Activated T-cell treated with anti-CD3 and anti-CD28 coated beads, Interleukin-2, amount 50 U/mL, for 1 hour (primary cell): ENCODE results near the gene TSC22D2.

ENCODE experiments used
- DNase-seq: peaks from one replicate; pipeline ENCODE4 v3.0.0-alpha.2; 2020

TSC22D2 gene

DNA sequence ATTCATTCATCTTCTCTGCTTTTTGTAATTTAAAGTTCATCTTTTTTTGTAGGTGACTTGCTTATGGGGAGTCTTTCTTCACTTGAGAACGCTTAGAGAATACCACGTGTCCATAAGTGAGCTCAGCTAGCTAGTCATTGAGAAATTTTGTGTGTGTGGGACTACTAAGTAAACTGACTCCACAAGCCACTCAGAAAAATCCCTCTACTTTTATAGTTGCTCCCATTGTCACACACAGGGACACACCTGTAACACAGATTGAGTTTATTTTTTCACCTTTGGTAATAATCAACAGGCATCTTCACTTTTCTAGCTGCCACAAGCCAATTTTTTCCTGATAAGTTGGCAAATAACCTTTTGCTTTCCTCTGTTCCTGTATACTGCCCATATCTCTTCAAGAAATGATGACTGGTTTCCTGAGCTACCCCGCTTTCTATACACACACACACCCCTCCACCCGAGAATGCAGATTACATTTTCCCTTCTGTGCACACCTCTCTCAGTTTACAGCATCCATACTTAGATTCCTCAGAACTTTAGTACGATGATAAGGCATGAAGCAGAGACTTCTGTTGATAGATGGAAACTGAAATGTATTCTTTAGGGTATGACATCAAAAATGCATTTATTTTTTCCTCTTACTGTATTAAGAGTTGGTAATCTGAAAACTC is 4.6 kb downstream of the TSC22D2 start:
- DNase-seq: no peak

DNA sequence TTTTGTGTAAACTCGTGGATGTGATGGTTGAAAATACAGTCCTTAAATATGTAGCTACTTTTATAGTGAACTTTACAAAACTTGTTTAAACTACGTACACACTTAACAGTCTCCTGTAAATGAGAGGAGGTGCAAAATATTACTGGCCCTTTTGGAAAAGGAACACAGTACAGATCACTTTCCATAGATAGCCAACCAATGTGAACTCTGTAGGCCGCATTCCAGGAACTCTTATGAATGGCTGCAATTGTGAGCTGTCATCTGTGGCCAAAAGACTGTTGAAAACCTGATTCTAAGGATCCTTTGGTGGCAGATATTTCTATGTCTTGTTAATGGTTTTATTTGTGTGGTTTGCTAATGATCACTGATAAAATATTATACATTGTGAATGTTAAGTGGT is 6.2 kb downstream of the TSC22D2 start:
- no peak for DNase-seq

DNA sequence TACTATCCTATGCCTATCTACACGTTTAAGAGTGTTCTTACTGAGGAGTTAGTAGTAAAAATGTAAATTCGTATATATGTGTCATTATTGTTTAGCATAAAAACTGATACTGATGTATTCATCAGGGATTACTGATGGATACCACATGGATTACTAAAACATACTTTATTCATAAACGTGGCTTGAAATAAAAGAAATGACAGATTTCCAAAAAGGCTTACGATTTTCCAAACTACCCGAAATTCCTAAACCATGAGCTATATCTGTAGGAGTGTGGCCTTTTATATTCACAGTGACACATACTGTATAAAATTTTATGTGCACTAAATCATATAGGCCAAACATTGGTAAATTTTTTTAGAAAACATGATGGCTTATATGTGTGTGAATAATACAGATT is 6.9 kb downstream of the TSC22D2 start:
- DNase-seq: no peak

DNA sequence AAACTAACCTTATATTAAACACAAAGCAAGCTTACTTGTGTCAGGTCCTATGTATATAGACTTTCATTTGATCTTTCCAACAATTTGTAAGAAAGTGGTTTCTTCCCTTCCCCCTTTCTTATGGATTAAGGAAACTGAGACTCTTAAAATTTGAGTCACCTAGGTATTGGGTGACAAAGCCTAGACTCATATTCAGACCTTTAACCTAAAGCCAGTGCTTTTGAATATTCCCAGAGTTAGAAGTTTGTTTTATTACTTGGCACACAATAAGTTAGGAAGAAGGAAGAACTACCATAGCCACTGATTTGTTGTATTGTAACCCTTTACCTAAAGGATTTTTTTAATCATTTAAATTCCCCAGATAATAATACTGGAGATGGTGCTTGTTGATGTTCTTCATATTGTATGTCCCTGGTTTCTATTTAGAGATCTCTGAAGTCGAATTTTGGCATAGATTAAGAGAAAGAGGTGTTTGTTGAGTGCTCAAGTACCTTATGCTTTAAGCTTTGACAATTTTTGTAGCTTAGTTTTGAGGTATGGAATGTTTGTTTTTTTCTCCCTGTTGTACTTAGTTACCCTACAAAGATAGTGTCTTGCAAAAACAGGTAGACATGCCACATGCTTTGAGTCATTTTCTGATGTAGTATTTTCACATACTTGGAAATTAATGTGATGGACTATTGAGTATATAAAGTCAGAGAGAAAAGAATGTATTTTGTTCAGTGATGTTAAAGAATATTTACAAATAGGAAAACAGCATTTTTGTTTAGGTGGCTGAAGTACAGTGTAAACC is 11.2 kb downstream of the TSC22D2 start:
- no peak for DNase-seq

DNA sequence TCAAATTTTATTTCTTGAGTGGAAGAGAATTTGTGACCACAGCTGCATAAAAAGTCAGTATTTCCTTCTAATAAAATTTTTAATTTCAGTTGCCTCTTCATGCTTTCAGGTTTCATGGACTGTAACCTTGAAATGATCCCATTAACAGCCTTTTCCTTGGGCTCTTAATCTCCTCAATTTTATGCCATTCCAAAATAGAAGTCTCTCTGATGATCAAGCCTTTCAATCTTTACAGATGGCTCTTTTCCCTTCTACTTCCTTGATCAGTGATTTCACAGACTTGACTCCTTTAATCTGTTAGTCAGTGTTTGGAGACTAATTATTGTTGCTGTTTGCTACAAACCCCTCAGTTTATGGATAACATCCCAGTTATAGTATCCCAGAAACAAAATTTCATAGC is 11.9 kb downstream of the TSC22D2 start:
- no peak for DNase-seq

DNA sequence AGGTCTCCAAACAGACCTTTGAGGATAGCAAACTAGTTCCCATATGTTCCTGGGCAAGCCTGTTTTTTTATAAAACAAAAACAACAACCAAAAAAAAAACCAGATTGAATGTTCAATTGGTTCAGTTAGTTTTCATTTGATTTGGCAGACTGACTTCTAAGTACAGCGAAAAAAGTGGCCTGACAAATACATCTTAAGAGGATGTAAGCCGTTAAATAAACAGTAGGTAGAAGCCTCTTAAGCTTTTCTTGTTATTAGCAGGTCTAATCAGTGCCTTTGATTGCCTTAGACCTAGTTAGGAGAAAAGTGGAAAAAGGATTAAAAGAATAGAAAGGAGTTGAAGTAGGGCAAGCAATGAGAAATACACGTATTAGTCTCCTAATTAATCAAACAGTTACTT is 13.2 kb downstream of the TSC22D2 start:
- DNase-seq: no peak

DNA sequence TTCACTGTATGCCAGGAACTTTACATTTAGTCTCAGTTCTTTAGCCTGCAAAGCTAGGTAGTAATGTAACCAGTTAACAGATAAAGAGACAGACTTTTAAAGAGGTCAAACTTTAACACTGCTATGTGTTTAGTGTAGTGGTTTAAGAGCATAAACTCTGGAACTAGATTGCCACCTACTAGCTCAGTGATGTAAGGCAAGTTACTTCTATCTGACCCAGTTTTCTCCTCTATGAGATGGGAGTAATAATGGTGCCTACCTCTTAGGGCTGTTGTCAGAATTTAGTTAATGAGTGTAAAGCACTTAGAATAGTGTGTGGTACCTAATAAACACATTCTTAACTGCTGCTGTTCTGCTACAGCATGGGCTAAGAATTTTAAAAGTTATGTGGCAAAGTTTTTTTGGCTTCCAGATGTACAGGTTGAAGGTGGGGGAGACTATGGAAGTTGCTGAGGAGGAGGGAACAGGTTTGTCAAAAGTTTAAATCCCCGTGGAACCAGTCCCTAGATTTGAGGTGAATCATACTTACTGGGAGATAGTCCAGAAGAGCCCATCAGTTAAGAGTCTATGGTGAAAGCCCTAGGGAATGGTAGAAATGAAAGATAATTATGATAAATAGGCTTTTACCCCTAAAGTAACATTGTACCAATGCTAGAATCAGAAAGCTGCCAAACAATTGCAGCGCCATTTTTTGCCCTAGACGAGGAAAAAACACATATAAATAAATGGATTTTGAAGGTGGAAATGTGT is 13.9 kb downstream of the TSC22D2 start:
- DNase-seq: no peak

DNA sequence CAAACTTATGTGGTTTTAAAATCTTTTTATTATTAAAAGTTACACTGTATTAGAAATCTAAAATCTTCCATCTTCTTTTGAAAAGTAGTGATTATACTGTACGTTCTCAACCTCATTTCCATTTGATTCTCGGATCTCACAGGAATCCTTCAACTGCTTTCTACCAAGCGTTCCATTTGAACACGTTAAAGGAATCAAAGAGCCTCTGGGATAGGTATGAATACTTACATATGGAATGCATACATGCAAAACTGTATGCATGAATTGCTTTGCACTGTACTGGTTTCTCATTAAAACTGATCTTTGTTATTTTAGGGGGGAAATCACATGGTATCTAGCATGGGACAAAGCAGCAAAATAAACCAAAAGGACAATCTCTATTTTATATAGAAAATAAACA is 14.8 kb downstream of the TSC22D2 start:
- DNase-seq: no peak

DNA sequence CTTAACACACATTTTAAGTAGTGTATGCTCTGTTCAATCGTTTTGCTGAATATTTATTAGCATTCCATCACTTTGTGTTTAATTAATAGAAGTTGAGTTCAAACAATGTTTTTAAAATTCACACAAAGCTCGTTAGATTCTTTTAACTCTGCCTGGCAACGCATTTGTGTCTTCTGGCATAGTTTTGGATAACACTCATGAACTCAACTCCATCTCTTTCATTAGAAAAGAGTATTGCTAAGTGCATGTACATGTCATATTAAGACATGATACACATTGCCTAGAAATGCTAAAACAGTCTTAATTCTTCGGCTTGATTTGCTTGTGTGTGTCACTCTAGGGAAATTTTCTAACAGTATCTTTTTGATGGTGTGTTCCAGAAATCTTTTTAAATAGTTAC is 15.7 kb downstream of the TSC22D2 start:
- DNase-seq: no peak

DNA sequence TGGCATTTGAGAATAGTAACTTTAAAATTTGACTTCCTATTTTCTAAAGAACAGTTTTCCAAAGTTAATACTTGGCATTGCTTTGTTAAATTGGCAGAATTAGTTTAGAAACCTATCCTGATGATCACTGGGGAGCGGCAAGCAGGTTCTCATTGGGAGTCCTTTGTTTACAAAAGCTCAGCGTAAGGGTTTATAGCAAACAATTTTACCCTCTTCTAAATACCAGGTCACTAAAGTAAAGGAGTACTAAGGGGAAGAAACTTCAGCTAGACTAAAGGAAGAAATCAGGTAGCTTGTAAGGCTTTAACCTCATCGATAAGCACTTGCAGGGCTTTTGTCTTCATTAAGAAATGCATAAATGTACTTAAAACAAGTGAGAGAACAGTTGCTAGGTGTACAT is 18.2 kb downstream of the TSC22D2 start:
- no peak for DNase-seq

DNA sequence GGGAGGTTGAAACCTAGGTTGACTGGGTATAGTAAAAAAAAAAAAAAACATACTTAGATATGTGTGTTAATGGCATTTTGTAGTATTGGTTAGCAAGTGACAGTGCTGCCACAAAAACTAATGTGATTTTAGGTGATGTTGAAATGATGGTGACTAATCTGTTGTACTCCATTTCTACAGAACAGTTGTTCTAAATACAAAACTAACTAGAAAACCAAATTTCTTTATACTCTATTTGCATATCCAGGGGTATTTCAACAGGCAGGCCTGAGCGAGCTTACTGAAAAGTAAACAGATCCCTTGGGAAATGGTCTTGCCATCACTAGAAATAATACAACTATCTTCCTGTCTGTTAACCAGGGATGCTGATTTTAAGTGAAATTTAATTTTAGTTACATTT is 20.5 kb downstream of the TSC22D2 start:
- DNase-seq: no peak

DNA sequence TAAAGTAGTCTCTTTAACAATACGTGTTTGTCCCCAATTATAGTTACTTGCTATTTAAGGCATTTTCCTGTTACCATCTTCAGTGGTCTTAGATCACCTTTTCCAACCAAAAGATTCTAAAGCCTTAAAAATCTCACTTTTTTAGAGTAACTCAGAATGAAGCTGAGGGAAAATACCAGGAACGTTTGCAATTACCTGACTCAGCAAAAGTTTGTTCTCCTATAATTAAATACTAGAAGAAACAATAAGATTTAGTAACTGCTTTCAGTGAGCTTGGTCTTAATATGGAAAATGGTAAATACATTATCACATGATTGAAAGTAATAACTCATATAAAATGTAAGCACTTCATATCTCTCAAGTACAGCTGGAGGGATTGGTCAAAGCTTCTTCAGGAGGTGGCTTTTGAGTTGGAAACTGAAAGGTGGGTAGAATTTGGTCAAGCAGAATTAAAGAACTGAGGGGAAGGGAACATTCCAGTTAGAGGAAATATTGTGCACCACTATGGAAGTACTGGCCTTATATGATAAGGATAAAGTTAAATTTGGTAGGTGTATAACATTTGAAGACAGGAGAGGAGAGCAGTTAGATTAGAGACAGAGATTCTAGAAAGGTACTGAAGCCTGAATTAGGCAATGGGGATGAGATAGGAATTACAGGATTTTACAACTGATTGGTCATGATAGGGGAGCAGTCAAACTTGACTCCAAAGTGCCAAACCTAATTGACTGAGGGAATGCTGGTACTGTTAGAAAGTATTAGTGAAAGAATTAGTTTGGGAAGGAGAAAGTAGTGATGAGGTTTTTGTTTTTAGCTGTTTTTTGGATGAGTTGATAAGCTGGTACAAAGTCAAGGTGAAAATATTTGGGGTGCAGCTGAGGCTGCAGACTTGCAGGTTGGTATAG is 21.9 kb downstream of the TSC22D2 start:
- DNase-seq: no peak

DNA sequence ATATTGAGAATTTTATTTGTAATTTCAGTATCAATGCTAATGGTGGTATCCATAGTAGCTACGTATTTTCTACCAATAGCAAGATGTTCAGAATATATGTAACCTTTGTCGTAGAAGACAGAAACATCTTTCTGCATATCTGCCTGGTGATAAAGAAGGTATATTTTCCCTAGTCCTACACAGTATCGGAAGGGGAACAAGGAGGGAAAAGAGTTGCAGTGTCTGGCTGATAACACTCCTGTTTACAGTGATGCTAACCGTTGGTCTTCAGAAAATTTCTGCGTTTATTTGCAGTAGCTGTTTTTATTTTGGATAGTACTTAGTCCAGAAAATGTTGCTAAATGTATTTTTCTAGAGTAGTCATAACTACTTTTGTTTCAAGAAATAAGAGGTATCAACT is 25.2 kb downstream of the TSC22D2 start:
- no peak for DNase-seq

DNA sequence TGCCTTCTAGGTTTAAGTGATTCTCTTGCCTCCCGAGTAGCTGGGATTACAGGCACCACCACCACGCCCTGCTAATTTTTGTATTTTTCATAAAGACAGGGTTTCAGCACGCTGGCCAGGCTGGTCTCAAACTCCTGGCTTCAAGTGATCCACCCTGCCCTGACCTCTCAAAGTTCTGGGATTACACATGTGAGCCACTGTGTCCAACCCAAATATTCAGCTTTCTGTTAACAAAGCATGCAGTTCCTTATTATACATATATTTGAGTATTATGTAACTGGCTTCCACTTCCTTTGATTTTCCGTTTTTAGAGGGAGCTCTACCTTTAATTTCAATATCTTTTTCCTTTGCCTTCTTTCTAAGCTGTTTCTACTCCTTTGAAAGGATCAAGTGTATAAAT is 26.1 kb downstream of the TSC22D2 start:
- DNase-seq: no peak

DNA sequence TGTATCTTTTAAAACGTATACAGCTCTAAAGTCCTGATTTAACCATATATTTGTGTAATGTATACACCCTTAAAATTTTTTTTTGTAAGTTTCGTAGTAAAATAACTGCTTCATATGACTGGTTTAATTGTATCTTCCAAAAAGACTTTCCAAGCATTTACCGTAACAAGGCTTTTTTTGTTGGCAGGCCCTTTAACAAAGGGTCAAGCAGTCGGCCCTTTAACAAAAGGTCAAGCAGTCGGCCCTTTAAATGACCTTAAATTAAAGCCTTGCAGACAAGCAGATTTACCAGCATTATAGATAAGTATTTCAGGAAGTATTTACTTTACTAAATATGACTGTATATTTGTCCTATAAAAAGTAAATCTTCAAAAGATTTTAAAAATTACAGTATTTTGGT is 28.1 kb downstream of the TSC22D2 start:
- no peak for DNase-seq

DNA sequence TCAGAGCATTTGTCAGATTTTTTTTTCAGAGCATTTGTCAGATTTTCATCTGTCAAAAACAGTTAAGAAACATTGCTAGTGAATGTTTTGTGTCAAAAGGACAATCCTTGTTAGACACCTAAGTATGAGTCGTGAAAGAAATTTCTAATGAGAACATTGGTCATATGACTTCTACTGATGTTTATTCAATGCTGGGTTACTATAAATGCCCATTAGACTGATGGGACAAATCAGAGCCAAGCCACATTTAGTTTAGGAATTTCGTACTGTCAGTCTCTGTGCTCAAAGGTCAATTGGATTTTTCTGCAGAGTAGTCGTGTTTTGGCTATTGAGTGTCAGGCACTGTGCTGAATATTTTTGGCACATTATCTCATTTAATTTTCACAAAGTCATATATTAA is 31.6 kb downstream of the TSC22D2 start:
- DNase-seq: no peak

DNA sequence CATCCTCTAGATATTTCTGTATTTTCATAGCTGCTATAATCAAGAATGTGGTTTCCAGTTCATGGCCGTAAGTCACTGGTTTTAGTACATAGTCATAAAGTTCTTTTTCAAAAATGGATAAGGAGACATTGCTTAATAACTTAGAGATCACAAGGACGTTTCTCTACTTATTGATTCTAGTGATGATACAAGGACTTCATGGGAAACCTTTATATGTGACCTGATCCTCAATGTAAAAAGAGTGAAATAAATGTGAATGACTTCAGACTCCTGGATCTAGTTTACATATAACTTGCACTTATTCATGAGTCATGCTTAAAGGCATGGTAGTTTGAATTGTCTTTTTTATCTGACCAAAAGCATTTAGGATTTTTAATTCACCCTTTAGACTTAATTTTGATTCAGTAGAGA is 35.2 kb downstream of the TSC22D2 start:
- no peak for DNase-seq

DNA sequence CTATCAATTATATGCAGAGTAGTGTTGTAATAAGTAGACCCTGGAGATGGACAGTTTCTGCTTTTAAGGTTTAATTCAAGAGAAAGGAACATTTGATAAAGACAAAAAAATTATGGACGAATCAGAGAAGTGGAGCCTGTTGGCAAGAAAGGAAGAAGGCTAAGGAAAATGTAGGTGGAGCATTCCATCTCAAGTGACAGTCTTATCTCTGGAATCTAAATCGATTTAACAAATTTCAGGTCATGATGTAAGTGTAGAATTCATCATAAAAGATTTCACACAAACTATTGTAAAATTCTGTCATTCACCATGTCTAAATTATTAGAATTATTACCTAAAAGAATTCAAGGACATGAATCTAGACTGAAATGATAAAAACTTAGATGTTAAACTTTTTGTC is 36.3 kb downstream of the TSC22D2 start:
- DNase-seq: no peak

DNA sequence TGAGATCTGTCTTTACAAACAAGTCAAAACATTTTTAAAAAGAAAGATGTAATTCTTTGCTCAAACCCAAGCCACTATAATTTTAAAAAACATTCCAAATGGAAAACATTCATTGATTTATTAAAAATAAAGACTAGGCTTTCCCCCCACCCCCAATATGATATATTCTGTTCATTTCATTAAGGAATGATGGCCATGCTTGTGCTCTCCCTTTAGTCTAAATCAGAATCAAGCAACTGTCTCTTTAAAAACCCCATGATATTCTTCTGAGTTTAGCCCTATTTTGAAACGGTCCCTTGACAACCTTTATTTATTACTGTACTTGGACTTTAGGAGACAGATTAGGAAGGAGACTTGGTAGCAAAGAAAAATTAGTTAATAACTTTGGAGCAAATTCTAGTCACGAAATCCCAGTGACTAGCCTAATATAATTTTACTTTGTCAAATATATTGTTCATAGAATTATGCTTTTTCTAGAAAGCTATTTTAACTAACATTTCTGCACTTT is 38.4 kb downstream of the TSC22D2 start:
- DNase-seq: no peak

DNA sequence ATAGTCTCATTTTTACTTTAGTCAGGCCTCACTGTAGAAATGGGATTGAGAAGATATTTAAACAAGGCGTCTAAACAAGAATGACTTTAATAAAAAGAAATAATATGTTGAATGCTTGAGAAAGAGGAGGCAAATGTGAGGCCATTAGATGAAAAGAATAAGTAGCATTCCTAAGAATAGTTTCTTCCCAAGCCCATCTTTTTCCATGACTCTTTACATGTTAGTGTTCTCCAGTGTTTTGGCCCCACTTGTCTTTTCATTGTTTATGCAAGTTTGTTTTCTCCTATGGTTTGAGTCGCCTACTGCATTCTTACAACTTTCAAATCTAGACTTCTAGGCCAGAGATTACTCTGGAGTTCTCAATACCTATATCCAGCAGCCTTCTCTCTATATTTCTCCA is 39.0 kb downstream of the TSC22D2 start:
- no peak for DNase-seq

DNA sequence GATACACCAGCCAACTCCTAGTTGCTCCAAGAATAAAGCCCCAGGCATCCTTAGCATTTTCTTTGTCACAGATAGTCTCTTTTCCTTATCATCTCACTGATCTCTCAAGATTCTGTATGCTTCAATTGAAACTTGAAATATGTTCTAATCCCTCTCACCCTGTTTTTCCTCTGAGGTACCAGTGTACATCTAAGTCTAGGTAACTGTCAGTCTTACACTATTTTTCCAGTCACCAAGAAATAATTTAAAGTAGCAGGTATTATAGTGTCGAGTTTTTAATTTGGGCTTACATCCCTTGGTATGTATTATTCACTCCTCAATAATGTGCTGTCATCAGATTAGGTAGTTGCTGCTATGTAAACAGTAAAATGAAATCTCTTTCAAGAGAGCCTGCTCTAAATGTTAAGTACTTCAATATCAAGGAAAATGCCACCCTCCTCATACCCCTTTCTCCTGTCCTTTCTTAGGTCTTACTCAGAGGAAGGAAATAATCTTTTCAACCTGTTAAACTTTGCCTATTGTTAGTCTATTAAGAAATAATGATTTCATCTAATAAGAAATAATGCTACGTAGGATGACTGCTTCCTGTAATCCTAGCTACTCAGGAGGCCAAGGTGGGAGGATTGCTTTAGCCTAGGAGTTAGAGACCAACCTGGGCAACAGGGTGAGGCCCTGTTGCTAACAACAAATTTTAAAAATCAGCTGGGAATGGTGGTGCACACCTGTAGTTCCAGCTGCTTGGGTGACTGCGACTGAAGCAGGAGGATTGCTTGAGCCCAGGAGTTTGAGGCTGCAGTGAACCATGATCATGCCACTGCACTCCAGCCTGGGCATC is 39.8 kb downstream of the TSC22D2 start:
- no peak for DNase-seq
